Measurements from ENCODE around the gene FOXA3. TPM values are rescaled to one million over a fixed set of nuclear protein-coding genes. Genes with fewer than 3 reads are reported as not detected.

Gene FOXA3
- polyA plus RNA-seq, result not detected

GRCh38 chr19:45863840-45864628 lies at the start of gene FOXA3:
Gene FOXA3, plus strand, starts transcription at chr19:45864326. Its CDS starts 131 bp downstream, at chr19:45864457.
- peak within 1 kb of the TSS; percentile 79 to 98 (median 80) for H3K27ac Mint-ChIP-seq
- peaks cover 0 to 2% (median 0%) of the 10 kb centered on the region in 3 donors for H3K9me3 Mint-ChIP-seq
- peaks cover 14 to 22% (median 14%) of the 10 kb centered on the region in 3 donors for H3K4me1 Mint-ChIP-seq
- H3K27me3 Mint-ChIP-seq, result peaks cover 16% of the 10 kb centered on the region
- peak within 1 kb of the TSS; percentile 89 to 99 (median 94) for H3K4me3 Mint-ChIP-seq
- peaks cover 2% of the 10 kb centered on the region for H3K36me3 Mint-ChIP-seq

GRCh38 chr19:45814851-45815480 lies 49.2 kb upstream of the FOXA3 start, which contains the start of gene RSPH6A:
Gene RSPH6A, minus strand, starts transcription at chr19:45815308. Its CDS starts 132 bp downstream, at chr19:45815176.
- Mint-ChIP-seq H3K27ac (no peak within 1 kb of the TSS), H3K4me1 (peaks cover 3 to 8% (median 5%) of the 10 kb centered on the region in 3 donors), H3K36me3 (no peaks in the 10 kb centered on the region), H3K9me3 (no peaks in the 10 kb centered on the region), H3K27me3 (peaks cover 8% of the 10 kb centered on the region), H3K4me3 (peak within 1 kb of the TSS in 1 of 4 donors; percentile 28)

GRCh38 chr19:45815481-45816216 lies 48.5 kb upstream of the FOXA3 start:
- no peak overlapping the region for H3K27ac Mint-ChIP-seq
- H3K4me3 Mint-ChIP-seq, result no peak overlapping the region
- no peaks in the 10 kb centered on the region for H3K36me3 Mint-ChIP-seq
- peaks cover 3% of the 10 kb centered on the region for H3K27me3 Mint-ChIP-seq
- peaks cover 3 to 8% (median 5%) of the 10 kb centered on the region in 3 donors for H3K4me1 Mint-ChIP-seq
- no peaks in the 10 kb centered on the region for H3K9me3 Mint-ChIP-seq

GRCh38 chr19:45816236-45817009 lies 47.7 kb upstream of the FOXA3 start:
- H3K27me3 Mint-ChIP-seq, result peaks cover 2% of the 10 kb centered on the region
- H3K9me3 Mint-ChIP-seq, result no peaks in the 10 kb centered on the region
- H3K4me3 Mint-ChIP-seq, result peak overlapping the region in 1 of 4 donors; percentile 74
- no peaks in the 10 kb centered on the region for H3K36me3 Mint-ChIP-seq
- H3K27ac Mint-ChIP-seq, result peak overlapping the region in 1 of 3 donors; percentile 83
- peaks cover 3 to 8% (median 5%) of the 10 kb centered on the region in 3 donors for H3K4me1 Mint-ChIP-seq

- Mint-ChIP-seq H3K4me3 (peak overlapping the region in 3 of 4 donors; percentile 22 to 41 (median 36)), H3K9me3 (no peaks in the 10 kb centered on the region), H3K27me3 (peaks cover 2% of the 10 kb centered on the region), H3K36me3 (no peaks in the 10 kb centered on the region), H3K4me1 (peaks cover 3 to 8% (median 5%) of the 10 kb centered on the region in 3 donors), H3K27ac (peak overlapping the region; percentile 72 to 92 (median 83))
Observed at GRCh38 chr19:45817010-45817724, 47.0 kb upstream of the FOXA3 start.

- Mint-ChIP-seq H3K4me1 (peaks cover 3 to 8% (median 5%) of the 10 kb centered on the region in 3 donors), H3K27ac (peak overlapping the region in 1 of 3 donors; percentile 92), H3K27me3 (peaks cover 2% of the 10 kb centered on the region), H3K9me3 (no peaks in the 10 kb centered on the region), H3K36me3 (no peaks in the 10 kb centered on the region), H3K4me3 (peak overlapping the region in 2 of 4 donors; percentile 22 to 41)
Observed at GRCh38 chr19:45817725-45818301, 46.3 kb upstream of the FOXA3 start.

GRCh38 chr19:45819769-45820168 lies 44.4 kb upstream of the FOXA3 start:
- Mint-ChIP-seq H3K27ac (peak overlapping the region in 1 of 3 donors; percentile 64), H3K4me1 (peaks cover 3 to 8% (median 5%) of the 10 kb centered on the region in 3 donors), H3K36me3 (no peaks in the 10 kb centered on the region), H3K4me3 (no peak overlapping the region), H3K9me3 (no peaks in the 10 kb centered on the region), H3K27me3 (no peaks in the 10 kb centered on the region)

GRCh38 chr19:45820413-45821102 lies 43.6 kb upstream of the FOXA3 start:
- H3K36me3 Mint-ChIP-seq, result no peaks in the 10 kb centered on the region
- H3K27me3 Mint-ChIP-seq, result no peaks in the 10 kb centered on the region
- peak overlapping the region in 1 of 3 donors; percentile 64 for H3K27ac Mint-ChIP-seq

GRCh38 chr19:45821103-45821521 lies 43.0 kb upstream of the FOXA3 start:
- peaks cover 3 to 8% (median 5%) of the 10 kb centered on the region in 3 donors for H3K4me1 Mint-ChIP-seq
- no peaks in the 10 kb centered on the region for H3K36me3 Mint-ChIP-seq
- H3K9me3 Mint-ChIP-seq, result no peaks in the 10 kb centered on the region
- H3K4me3 Mint-ChIP-seq, result no peak overlapping the region
- H3K27me3 Mint-ChIP-seq, result no peaks in the 10 kb centered on the region
- H3K27ac Mint-ChIP-seq, result no peak overlapping the region

More at GRCh38 chr19:45820413-45821102, 43.6 kb upstream of the FOXA3 start:
- Mint-ChIP-seq H3K4me3 (no peak overlapping the region), H3K9me3 (no peaks in the 10 kb centered on the region), H3K4me1 (peaks cover 3 to 8% (median 5%) of the 10 kb centered on the region in 3 donors)

GRCh38 chr19:45821570-45821969 lies 42.6 kb upstream of the FOXA3 start:
- Mint-ChIP-seq H3K4me1 (peaks cover 3 to 8% (median 5%) of the 10 kb centered on the region in 3 donors), H3K36me3 (no peaks in the 10 kb centered on the region), H3K4me3 (no peak overlapping the region), H3K9me3 (no peaks in the 10 kb centered on the region), H3K27ac (no peak overlapping the region), H3K27me3 (no peaks in the 10 kb centered on the region)

GRCh38 chr19:45822716-45823115 lies 41.4 kb upstream of the FOXA3 start:
- H3K27ac Mint-ChIP-seq, result no peak overlapping the region
- no peaks in the 10 kb centered on the region for H3K36me3 Mint-ChIP-seq
- H3K4me1 Mint-ChIP-seq, result peaks cover 0 to 2% (median 0%) of the 10 kb centered on the region in 3 donors
- H3K4me3 Mint-ChIP-seq, result no peak overlapping the region
- no peaks in the 10 kb centered on the region for H3K27me3 Mint-ChIP-seq
- H3K9me3 Mint-ChIP-seq, result no peaks in the 10 kb centered on the region

GRCh38 chr19:45823182-45823581 lies 40.9 kb upstream of the FOXA3 start:
- peaks cover 0 to 2% (median 0%) of the 10 kb centered on the region in 3 donors for H3K4me1 Mint-ChIP-seq
- no peaks in the 10 kb centered on the region for H3K9me3 Mint-ChIP-seq
- H3K36me3 Mint-ChIP-seq, result no peaks in the 10 kb centered on the region
- no peaks in the 10 kb centered on the region for H3K27me3 Mint-ChIP-seq
- peak overlapping the region in 1 of 3 donors; percentile 57 for H3K27ac Mint-ChIP-seq
- H3K4me3 Mint-ChIP-seq, result no peak overlapping the region

- H3K36me3 Mint-ChIP-seq, result no peaks in the 10 kb centered on the region
Observed at GRCh38 chr19:45824041-45824471, 40.1 kb upstream of the FOXA3 start.

More at GRCh38 chr19:45824041-45824471, 40.1 kb upstream of the FOXA3 start:
- Mint-ChIP-seq H3K4me1 (peaks cover 0 to 2% (median 0%) of the 10 kb centered on the region in 3 donors), H3K9me3 (no peaks in the 10 kb centered on the region), H3K27ac (no peak overlapping the region), H3K27me3 (no peaks in the 10 kb centered on the region), H3K4me3 (peak overlapping the region in 1 of 4 donors; percentile 37)
